HepG2 (cell line): ENCODE measurements around the gene BCL2L1. TPM values are rescaled to one million over a fixed set of nuclear protein-coding genes. Genes with fewer than 3 reads are reported as not detected.

ENCODE experiments used
- FOSL1 ChIP-seq: sonication (generic); formaldehyde crosslinking; IDR thresholded peaks from 2 replicates; pipeline ENCODE4 v1.9.0; 2021; ENCODE audit warnings: missing genetic modification reagents, borderline replicate concordance
- FOXO4 ChIP-seq: sonication (generic); formaldehyde crosslinking; conservative IDR thresholded peaks from 2 replicates; pipeline ENCODE4 v1.8.1; 2023; ENCODE audit warnings: missing genetic modification reagents
- HOXA9 ChIP-seq: sonication (generic); formaldehyde crosslinking; IDR thresholded peaks from 2 replicates; pipeline ENCODE4 v1.8.1; 2022; ENCODE audit warnings: missing genetic modification reagents, mild to moderate bottlenecking, moderate library complexity, borderline replicate concordance
- JARID2 ChIP-seq: sonication (generic); formaldehyde crosslinking; IDR thresholded peaks from 2 replicates; pipeline ENCODE4 v1.8.1; 2023; ENCODE audit warnings: missing genetic modification reagents, inconsistent platforms; ENCODE audit not compliant: insufficient replicate concordance
- NR1H2 ChIP-seq: sonication (generic); formaldehyde crosslinking; IDR thresholded peaks from 2 replicates; pipeline ENCODE4 v1.8.1; 2022; ENCODE audit warnings: low read depth, missing genetic modification reagents, borderline replicate concordance
- PREB ChIP-seq: sonication (generic); formaldehyde crosslinking; IDR thresholded peaks from 2 replicates; pipeline ENCODE4 v1.4.0; 2020; ENCODE audit warnings: missing genetic modification reagents
- RCOR2 ChIP-seq: IDR thresholded peaks from 2 replicates; pipeline ENCODE4 v1.6.1; 2016; ENCODE audit warnings: missing biosample characterization, missing genetic modification reagents
- ZBTB37 ChIP-seq: sonication (generic); formaldehyde crosslinking; IDR thresholded peaks from 2 replicates; pipeline ENCODE4 v1.4.0; 2020; ENCODE audit warnings: mild to moderate bottlenecking, missing genetic modification reagents
- ZBTB44 ChIP-seq: sonication (generic); formaldehyde crosslinking; IDR thresholded peaks from 2 replicates; pipeline ENCODE4 v1.4.0; 2020; ENCODE audit warnings: missing genetic modification reagents
- ZNF205 ChIP-seq: IDR thresholded peaks from 2 replicates; pipeline ENCODE4 v1.6.1; 2018; ENCODE audit warnings: missing biosample characterization, missing genetic modification reagents
- ZNF609 ChIP-seq: sonication (generic); formaldehyde crosslinking; IDR thresholded peaks from 2 replicates; pipeline ENCODE4 v1.4.0; 2020; ENCODE audit warnings: mild to moderate bottlenecking, missing genetic modification reagents, borderline replicate concordance
- ZNF891 ChIP-seq: sonication (generic); formaldehyde crosslinking; IDR thresholded peaks from 2 replicates; pipeline ENCODE4 v1.5.0; 2020; ENCODE audit warnings: mild to moderate bottlenecking, missing genetic modification reagents
- ZSCAN29 ChIP-seq: sonication (generic); formaldehyde crosslinking; conservative IDR thresholded peaks from 2 replicates; pipeline ENCODE4 v1.4.0; 2020; ENCODE audit warnings: mild to moderate bottlenecking, missing genetic modification reagents
- polyA plus RNA-seq, 8 experiments: library from polyadenylated mRNA; depleted of rRNA in 3 of 8; stranded (reverse) in 7 of 8; unstranded in 1 of 8; fragments of >200 nt; fragmentation: Illumina TruSeq in 4 of 8; extraction: Trizol in 4 of 8; gene quantifications; 2 replicates each; pipeline versions ENCODE4 v1.2.1 to v1.2.3, GENCODE V29; 2011 to 2016; ENCODE audit warnings: low read depth in 4 of 8, missing spikeins in 1 of 8, mixed read lengths in 1 of 8; ENCODE audit not compliant: insufficient read depth in 1 of 8
- total RNA-seq, 5 experiments: library from RNA; depleted of rRNA; stranded (reverse); fragments of >200 nt; fragmentation: Illumina TruSeq; extraction: Trizol; gene quantifications; 2 replicates each; pipeline ENCODE4 v1.2.3, GENCODE V29; 2016; ENCODE audit warnings: low read depth in 1 of 5

The BCL2L1 gene
- total and polyA plus RNA-seq, 2 of the 13 experiments (the other 11 are each of a cell fraction or from before 2014, with no cell fraction given): 164 to 258 TPM

- TF ChIP-seq ZSCAN29 (peak; percentile 81), RCOR2 (peak; percentile 98), ZBTB37 (peak; percentile 83), JARID2 (CRISPR knock-in tag) (peak; percentile 45), ZNF609 (CRISPR knock-in tag) (peak; percentile 98), FOXO4 (CRISPR knock-in tag) (no peak), NR1H2 (CRISPR knock-in tag) (peak; percentile 89), PREB (no peak), HOXA9 (CRISPR knock-in tag) (no peak), ZBTB44 (CRISPR knock-in tag) (no peak; the same call in 1 of the 2 replicates), ZNF205 (CRISPR knock-in tag) (peak; percentile 50; the same call in 1 of the 2 replicates), ZNF891 (CRISPR knock-in tag) (no peak), FOSL1 (CRISPR knock-in tag) (peak; percentile 21; the same call in 1 of the 2 replicates)
Measured at GRCh38 chr20:31719644-31720485, 2.8 kb downstream of the BCL2L1 start (continued).
